ENCODE data around the gene LIMA1. TPM values are rescaled to one million over a fixed set of nuclear protein-coding genes. Genes with fewer than 3 reads are reported as not detected.

The LIMA1 gene
- total RNA-seq, 4 donors from 2014 or later = 23.9 to 62.7 (median 37.2) TPM

GRCh38 chr12:50147281-50147680 is 136.0 kb downstream of the LIMA1 start:
- WGBS = 96% methylated on average over 4 of the region's 4 CpGs
- intact Hi-C loops (cut with DNase I) = no loop called here

GRCh38 chr12:50145439-50145838 is 137.9 kb downstream of the LIMA1 start:
- TF ChIP-seq EP300 (IDR thresholded peaks at IDR 0.05) (no peak), POLR2A (IDR thresholded peaks at IDR 0.05; ENCODE audit: low read depth) (no peak), CTCF (IDR thresholded peaks at IDR 0.05) (no peak), POLR2AphosphoS5 (IDR thresholded peaks at IDR 0.05) (no peak)
- no peaks in the 10 kb centered on the region for H3K27me3 ChIP-seq
- WGBS = 84% methylated on average over 2 of the region's 2 CpGs
- peaks cover 0 to 27% (median 12%) of the 10 kb centered on the region in 4 donors for H3K36me3 ChIP-seq
- no peaks in the 10 kb centered on the region for H3K9me3 ChIP-seq
- H3K27ac ChIP-seq (replicated peaks in 1 of 4) = no peak overlapping the region
- intact Hi-C loops (cut with DNase I) = no loop called here
- peaks cover 0 to 6% (median 0%) of the 10 kb centered on the region in 4 donors for H3K4me1 ChIP-seq
- no peak overlapping the region for H3K4me3 ChIP-seq
- no peak for DNase-seq (ENCODE audit: extremely low spot score)

More at GRCh38 chr12:50147281-50147680, 136.0 kb downstream of the LIMA1 start:
- Histone ChIP-seq H3K4me1 (peaks cover 0 to 12% (median 3%) of the 10 kb centered on the region in 4 donors), H3K9me3 (no peaks in the 10 kb centered on the region), H3K36me3 (peaks cover 0 to 13% (median 0%) of the 10 kb centered on the region in 4 donors), H3K27me3 (no peaks in the 10 kb centered on the region), H3K4me3 (no peak overlapping the region), H3K27ac (replicated peaks in 1 of 4) (no peak overlapping the region)
- no peak for DNase-seq (ENCODE audit: extremely low spot score)
- TF ChIP-seq EP300 (IDR thresholded peaks at IDR 0.05) (no peak), POLR2AphosphoS5 (IDR thresholded peaks at IDR 0.05) (no peak), CTCF (IDR thresholded peaks at IDR 0.05) (no peak), POLR2A (IDR thresholded peaks at IDR 0.05; ENCODE audit: low read depth) (no peak)

- no peaks in the 10 kb centered on the region for H3K27me3 ChIP-seq
- DNase-seq (ENCODE audit: extremely low spot score) = no peak
- WGBS = 80% methylated on average over 8 of the region's 8 CpGs
- H3K27ac ChIP-seq (replicated peaks in 1 of 4) = no peak overlapping the region
- no peaks in the 10 kb centered on the region for H3K9me3 ChIP-seq
- no peak overlapping the region for H3K4me3 ChIP-seq
- TF ChIP-seq POLR2A (IDR thresholded peaks at IDR 0.05; ENCODE audit: low read depth) = no peak
- TF ChIP-seq POLR2AphosphoS5 (IDR thresholded peaks at IDR 0.05) = no peak
- no peak for TF ChIP-seq CTCF (IDR thresholded peaks at IDR 0.05)
- TF ChIP-seq EP300 (IDR thresholded peaks at IDR 0.05) = no peak
- intact Hi-C loops (cut with DNase I) = no loop called here
- H3K36me3 ChIP-seq = peaks cover 0 to 43% (median 26%) of the 10 kb centered on the region in 4 donors
- no peaks in the 10 kb centered on the region for H3K4me1 ChIP-seq
Measured at GRCh38 chr12:50142993-50143392, 140.3 kb downstream of the LIMA1 start.

GRCh38 chr12:50132505-50133135 is 150.7 kb downstream of the LIMA1 start:
- H3K9me3 ChIP-seq = no peaks in the 10 kb centered on the region
- peaks cover 3 to 30% (median 17%) of the 10 kb centered on the region in 4 donors for H3K4me1 ChIP-seq
- WGBS = 96% methylated on average over 2 of the region's 2 CpGs
- peak overlapping the region in 1 of 4 donors; percentile 31 for H3K27ac ChIP-seq (replicated peaks in 1 of 4)
- DNase-seq (ENCODE audit: extremely low spot score) = no peak
- intact Hi-C loops (cut with DNase I) = loop anchor here (5.0 kb wide), 1 partner anchor 45 kb away; no protein-coding TSS in a partner anchor
- TF ChIP-seq POLR2AphosphoS5 (IDR thresholded peaks at IDR 0.05) (no peak), EP300 (IDR thresholded peaks at IDR 0.05) (no peak), CTCF (IDR thresholded peaks at IDR 0.05) (peak in 1 of 3 experiments; percentile 69)
- H3K36me3 ChIP-seq = peaks cover 33 to 96% (median 76%) of the 10 kb centered on the region in 4 donors
- no peaks in the 10 kb centered on the region for H3K27me3 ChIP-seq
- H3K4me3 ChIP-seq = no peak overlapping the region
